Measurements from ENCODE around the gene FARS2.

FARS2 gene

GRCh38 chr6:5471044-5471443 is 209.7 kb downstream of the FARS2 start:
- DNase-seq: peak; percentile 53

DNA sequence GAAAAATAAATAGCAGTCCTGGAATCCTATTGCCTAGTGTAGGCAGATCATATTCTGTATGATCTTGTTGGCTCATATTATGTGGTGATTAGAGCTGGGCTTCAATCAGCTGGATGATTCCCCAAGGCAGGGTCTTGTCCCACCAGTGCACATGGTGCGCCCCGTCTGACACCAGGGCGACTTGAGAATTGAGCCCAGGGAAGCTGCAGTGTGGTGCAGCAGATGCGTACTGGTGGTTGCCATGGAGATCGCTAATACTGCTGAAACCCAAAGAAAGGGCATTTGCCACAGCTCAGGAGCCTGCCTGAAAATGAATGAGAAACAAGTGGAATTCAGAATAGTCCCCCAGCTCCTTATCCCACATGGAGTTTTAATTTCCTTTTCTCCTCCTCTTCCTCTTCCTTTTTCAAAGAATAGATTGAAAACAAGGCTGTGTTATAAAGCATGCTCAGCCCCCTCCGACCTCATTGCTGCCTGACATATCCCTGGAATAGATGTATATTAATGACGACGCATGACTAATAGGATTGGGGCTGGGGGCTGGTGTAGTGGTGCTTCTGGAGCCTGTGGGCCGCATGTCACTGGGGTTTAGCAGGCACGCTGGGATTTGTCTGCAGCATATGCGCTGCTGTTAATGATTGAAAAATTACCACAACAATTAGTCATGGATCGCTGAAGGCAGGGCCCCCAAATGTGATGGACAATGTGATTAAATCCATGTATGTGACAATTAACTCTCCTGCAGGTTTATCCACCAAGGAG is 210.5 kb downstream of the FARS2 start:
- DNase-seq: no peak

- DNase-seq: no peak
Measured at GRCh38 chr6:5472571-5472970, 211.3 kb downstream of the FARS2 start.

- no peak for DNase-seq
Measured at GRCh38 chr6:5475779-5476178, 214.5 kb downstream of the FARS2 start.

DNA sequence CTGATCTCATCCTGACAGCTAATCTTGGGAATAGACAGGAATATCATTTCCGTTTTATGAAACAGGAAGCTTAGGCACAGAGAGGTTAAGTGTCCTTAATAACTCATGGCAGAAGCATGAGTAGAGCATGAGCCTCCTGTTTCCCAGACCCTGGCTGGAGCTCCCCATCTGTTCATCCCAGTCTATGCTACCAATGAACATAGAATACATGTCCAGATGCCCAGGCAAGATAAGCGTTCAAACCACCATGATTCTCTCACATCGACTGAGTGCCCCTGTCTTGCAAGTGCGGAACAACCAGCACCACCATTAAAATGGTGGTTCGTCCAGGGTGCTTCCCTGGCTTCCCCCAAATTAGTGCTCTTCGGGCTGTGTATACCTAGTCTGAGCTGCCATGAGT is 217.1 kb downstream of the FARS2 start:
- DNase-seq: no peak

- DNase-seq: no peak
Measured at GRCh38 chr6:5481033-5481432, 219.7 kb downstream of the FARS2 start.

- DNase-seq: no peak
Measured at GRCh38 chr6:5481750-5482149, 220.4 kb downstream of the FARS2 start.

DNA sequence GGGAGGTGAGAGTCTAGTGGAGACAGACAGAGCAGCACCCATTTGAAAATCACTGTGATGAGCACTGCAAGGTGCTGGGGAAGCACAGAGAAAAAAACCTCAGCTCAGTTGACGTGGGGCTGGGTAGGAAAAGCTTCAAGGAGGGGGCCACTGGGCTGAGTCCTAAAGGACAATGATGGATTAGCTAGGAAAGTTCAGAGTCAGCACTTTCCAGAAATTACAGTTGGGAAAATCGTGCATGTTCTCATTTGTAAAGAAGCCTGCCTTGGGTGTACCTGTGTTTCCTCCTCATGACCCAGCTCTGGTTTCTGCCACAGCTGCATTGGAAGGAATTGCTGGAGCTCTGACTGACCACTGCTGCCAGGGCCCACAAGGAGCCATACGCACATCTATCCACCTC is 221.3 kb downstream of the FARS2 start:
- no peak for DNase-seq

DNA sequence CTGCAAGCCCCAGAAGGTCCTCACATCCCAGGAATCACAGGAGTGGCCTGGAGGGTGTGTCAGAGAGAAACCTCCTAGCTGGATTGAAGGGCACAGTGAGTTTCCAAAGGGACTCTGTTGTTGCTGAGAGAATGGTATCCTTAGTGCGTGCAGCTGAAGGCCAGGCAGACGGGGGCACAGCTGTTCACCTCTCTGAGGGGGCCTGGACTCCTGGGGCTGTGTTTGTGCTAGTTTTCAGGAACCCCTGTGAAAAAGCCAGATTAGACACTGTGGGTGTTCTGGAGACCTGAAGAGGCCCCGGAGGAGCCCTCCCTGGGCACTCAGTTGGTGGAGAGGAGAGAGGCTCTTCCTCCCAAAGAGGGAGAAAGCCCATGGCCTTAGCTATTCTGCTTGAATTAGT is 223.4 kb downstream of the FARS2 start:
- no peak for DNase-seq

DNA sequence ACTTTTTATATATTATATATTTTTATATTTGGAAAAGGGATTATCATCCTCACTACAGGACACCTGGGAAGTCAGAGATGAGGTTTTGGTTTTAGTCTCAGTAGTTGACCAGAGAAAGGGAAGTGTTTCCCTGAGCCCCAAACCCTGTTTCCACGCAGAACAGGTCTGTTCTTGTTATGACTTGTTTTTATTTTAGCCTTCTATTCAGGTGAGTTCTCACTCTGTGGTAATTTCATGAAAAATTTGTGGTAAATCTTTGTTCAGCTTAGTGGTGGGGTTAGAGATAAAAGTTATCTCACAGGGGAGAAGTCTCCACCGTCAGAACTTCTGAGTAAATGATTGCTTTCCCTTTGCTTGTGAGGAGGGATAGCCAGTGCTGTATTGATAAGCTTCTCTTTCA is 224.9 kb downstream of the FARS2 start:
- DNase-seq: no peak

DNA sequence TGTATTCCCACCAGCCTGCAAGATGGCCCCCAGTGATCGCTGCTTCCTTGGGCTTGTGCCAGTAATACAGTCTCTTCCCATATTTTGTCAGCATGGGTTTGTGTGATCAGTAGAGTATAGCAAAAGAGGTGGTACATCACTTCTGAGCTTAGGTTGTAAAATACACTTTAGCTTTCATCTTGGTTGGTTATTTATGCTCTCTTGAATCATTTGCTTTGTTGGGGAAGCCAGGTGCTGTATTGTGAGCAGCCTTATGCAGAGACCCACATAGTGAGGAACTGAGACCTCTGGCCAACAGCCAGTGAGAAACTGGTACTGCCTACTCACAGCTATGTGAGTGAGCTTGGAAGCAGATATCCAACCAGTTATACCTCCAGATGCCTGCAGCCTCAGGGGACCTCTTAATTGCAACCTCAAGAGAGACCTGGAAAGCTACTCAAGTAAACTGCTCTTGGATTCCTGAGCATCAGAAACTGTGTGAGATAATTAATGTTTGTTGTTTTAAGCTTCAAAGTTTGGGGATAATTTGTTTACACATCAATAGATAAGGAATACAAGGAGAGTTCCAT is 229.3 kb downstream of the FARS2 start:
- DNase-seq: no peak

GRCh38 chr6:5492356-5492755 is 231.0 kb downstream of the FARS2 start:
- DNase-seq: no peak

GRCh38 chr6:5493806-5494205 is 232.5 kb downstream of the FARS2 start:
- DNase-seq: no peak

- DNase-seq: peak; percentile 27
Measured at GRCh38 chr6:5497896-5498578, 236.7 kb downstream of the FARS2 start.

- no peak for DNase-seq
Measured at GRCh38 chr6:5498579-5498899, 237.2 kb downstream of the FARS2 start.

- no peak for DNase-seq
Measured at GRCh38 chr6:5499644-5500306, 238.5 kb downstream of the FARS2 start.

- DNase-seq: no peak
Measured at GRCh38 chr6:5501837-5502236, 240.5 kb downstream of the FARS2 start.

DNA sequence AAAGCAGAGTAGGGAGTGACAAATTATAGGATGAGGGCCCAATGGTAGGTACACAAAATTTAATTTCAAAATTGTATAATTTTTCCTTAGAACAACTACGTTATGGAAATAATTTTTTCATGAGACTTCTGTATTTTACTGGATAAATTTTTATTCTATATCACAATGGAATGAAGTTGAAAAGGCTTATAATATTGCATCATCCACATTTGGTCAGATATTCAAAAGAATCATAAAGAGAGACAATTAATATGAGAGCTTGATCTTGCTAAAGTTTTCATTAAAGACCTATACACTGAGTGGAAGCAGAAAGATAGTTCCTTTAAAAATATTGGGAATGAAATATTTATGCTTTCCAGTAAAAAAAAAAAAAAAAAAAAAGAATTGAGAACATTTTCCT is 242.8 kb downstream of the FARS2 start:
- no peak for DNase-seq

DNA sequence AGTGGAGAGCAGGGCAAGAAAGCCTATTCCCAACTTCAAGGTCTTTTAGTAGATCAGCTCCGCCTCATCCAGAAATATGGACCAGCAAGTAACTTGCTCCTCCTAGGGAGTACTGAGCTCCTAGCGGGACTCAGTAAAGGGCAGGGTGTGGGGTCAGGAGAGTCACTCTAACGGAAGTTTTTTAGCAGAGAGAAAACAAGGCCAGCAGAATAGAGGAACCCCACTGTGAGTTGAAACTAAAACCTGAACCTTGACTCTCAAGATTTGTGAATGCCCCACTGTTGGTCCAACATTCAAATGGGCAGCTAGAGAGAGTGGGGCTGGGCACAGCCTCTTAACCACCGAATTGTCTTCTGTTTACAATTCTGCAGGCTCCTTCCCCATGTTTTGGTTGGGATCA is 244.8 kb downstream of the FARS2 start:
- DNase-seq: no peak

DNA sequence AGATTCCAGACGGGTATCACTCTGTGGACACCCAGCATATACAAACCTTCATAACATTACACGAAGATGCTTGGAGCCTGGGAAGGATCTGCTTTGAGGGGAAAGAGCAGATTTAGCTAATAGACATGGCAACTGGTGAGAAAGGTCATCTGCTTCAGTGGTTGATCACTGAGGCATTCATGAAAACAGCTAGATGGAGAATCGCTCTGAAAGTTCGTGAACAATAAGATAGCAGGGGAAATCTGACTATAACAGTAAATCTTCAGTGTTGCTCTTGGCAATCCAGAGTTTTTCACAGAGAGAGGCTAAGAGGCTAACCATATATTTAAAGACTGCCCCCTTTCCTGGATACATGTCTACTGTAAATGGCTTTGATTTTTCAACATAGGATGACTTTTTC is 245.3 kb downstream of the FARS2 start:
- DNase-seq: no peak

- DNase-seq: no peak
Measured at GRCh38 chr6:5507131-5507681, 245.9 kb downstream of the FARS2 start.

- DNase-seq: no peak
Measured at GRCh38 chr6:5509106-5509505, 247.8 kb downstream of the FARS2 start.

- no peak for DNase-seq
Measured at GRCh38 chr6:5510331-5511133, 249.2 kb downstream of the FARS2 start.

Measured in activated CD4-positive, alpha-beta T cell treated with anti-CD3 and anti-CD28 coated beads, Interleukin-2, Interleukin-6, amounts not matched to agents 100 ng/mL and 50 ng/mL, durations not matched to agents 16 hours and 8 hours (primary cell).